ENCODE results near the gene THADA. TPM values are rescaled to one million over a fixed set of nuclear protein-coding genes. Genes with fewer than 3 reads are reported as not detected.
A peak's percentile ranks its signal among the peaks of the same experiment; 100 is the strongest.
"Not testable (repeated sequence)": the region's sequence is repeated elsewhere in the genome, so short reads cannot be mapped to it uniquely, and the experiment has no call there.

Gene THADA
- polyA plus RNA-seq, 4 donors, result 6.3 to 13.5 (median 12.7) TPM

DNA sequence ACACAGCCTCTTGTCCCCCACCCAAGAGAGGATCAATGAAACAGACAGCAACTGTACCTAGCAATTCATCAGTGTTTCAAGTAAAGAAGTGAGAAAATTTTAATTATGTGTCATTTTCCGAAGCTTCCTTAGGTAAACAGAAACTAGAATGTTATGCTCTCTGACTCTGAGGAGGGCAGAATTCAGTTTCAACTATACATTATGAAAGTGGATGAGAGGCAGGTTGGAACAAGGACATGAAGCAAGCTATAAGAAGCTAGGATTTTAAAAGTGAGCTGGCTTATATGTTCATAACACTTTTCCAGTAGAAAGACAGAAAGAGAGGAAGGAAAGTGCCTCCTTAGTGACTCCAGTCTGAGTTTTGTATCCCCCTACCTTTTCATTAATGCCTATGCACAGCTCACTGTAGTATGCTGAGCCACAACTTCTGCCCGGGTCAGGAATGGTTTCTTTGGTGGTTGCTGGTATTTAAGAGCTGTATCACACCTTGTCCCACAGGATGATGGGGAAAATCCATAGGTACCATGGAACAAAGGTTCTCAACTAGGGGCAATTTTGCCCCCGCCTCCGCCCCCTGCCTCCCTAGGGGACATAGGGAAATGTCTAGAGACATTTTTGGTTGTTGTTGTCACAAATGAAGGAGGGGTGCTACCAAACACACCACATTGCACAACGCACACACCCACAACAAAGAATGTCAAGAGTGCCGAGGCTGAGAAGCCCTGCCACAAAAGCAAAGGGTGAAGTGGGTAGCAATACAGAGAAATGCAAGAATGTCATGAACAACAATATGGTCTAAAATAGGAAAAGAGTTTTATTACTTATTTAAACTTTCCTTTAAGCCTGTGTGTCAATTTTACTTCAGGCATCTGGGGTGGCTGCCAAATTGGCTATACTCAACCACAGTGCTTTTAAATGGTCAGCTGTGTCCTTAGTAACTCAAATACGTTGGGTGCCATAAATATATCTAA lies 208.5 kb downstream of the THADA start:
- DNase-seq (no peak), FAIRE-seq (no peak)
- H3K36me3 ChIP-seq (ENCODE audit: control insufficient read depth in 3 of 3, insufficient read depth in 2 of 3, low read depth in 1 of 3, low read length in 3 of 3), result no peaks in the 10 kb centered on the region
- H3K27me3 ChIP-seq (ENCODE audit: control insufficient read depth in 3 of 3, insufficient read depth in 3 of 3, low read length in 3 of 3), result no peaks in the 10 kb centered on the region
- H3K27ac ChIP-seq (ENCODE audit: low read depth in 1 of 3, low read length in 2 of 3), result peak overlapping the region in 1 of 3 donors; percentile 62
- H3K4me1 ChIP-seq (ENCODE audit: control insufficient read depth in 3 of 3, insufficient read depth in 2 of 3, low read depth in 1 of 3, low read length in 2 of 3), result peaks cover 0 to 4% (median 0%) of the 10 kb centered on the region in 3 donors
- H3K4me3 ChIP-seq (ENCODE audit: low read depth in 1 of 3, low read length in 3 of 3), result no peak overlapping the region
- WGBS, 3 donors, result 66 to 80% (median 80%) methylated on average over 7 of the region's 7 CpGs
- H3K9me3 ChIP-seq (ENCODE audit: control insufficient read depth in 2 of 2, insufficient read depth in 1 of 2, low read depth in 1 of 2, low read length in 1 of 2), result no peaks in the 10 kb centered on the region

DNA sequence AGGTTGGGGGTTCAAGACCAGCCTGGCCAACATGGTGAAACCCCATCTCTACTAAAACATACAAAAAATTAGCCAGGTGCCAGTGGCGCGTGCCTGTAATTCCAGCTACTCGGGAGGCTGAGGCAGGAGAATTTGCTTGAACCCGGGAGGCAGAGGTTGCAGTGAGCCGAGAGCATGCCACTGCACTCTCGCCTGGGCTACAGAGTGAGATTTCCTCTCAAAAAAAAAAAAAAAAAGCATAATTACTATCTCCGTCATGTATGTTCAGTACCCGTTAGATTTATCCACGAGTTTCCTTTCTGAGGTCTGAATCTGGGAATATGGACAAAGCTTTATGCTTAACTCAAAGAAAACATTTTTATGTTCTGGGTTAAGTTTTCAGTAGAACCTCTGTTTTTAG lies 209.2 kb downstream of the THADA start:
- not testable (repeated sequence) for H3K4me3 ChIP-seq (ENCODE audit: low read depth in 1 of 3, low read length in 3 of 3); H3K36me3 ChIP-seq (ENCODE audit: control insufficient read depth in 3 of 3, insufficient read depth in 2 of 3, low read depth in 1 of 3, low read length in 3 of 3); DNase-seq; H3K9me3 ChIP-seq (ENCODE audit: control insufficient read depth in 2 of 2, insufficient read depth in 1 of 2, low read depth in 1 of 2, low read length in 1 of 2); H3K4me1 ChIP-seq (ENCODE audit: control insufficient read depth in 3 of 3, insufficient read depth in 2 of 3, low read depth in 1 of 3, low read length in 2 of 3); H3K27ac ChIP-seq (ENCODE audit: low read depth in 1 of 3, low read length in 2 of 3); FAIRE-seq; H3K27me3 ChIP-seq (ENCODE audit: control insufficient read depth in 3 of 3, insufficient read depth in 3 of 3, low read length in 3 of 3)
- 82 to 89% (median 87%) methylated on average over 9 of the region's 9 CpGs for WGBS, 3 donors

DNA sequence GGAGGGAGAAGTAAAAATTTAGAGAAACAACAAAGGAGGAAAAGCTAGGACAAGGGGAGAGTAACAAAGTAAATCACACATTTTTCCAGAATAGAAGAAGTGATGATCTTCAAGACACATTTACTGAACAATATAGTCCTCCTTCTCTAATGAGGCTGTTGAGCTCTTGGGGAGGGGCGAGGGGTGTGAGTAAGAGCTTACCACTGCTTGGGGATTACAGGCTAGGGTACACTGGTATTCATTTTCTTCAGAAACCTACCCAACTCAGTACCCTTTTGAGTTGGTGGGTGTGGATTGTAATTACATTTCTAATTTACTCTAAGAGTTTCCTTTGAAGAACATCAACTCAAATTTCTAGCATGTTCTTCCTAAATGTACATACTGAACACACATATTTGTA lies 211.7 kb downstream of the THADA start:
- no peak for FAIRE-seq
- Histone ChIP-seq H3K27ac (ENCODE audit: low read depth in 1 of 3, low read length in 2 of 3) (no peak overlapping the region), H3K4me3 (ENCODE audit: low read depth in 1 of 3, low read length in 3 of 3) (no peak overlapping the region), H3K9me3 (ENCODE audit: control insufficient read depth in 2 of 2, insufficient read depth in 1 of 2, low read depth in 1 of 2, low read length in 1 of 2) (no peaks in the 10 kb centered on the region), H3K27me3 (ENCODE audit: control insufficient read depth in 3 of 3, insufficient read depth in 3 of 3, low read length in 3 of 3) (no peaks in the 10 kb centered on the region), H3K36me3 (ENCODE audit: control insufficient read depth in 3 of 3, insufficient read depth in 2 of 3, low read depth in 1 of 3, low read length in 3 of 3) (no peaks in the 10 kb centered on the region), H3K4me1 (ENCODE audit: control insufficient read depth in 3 of 3, insufficient read depth in 2 of 3, low read depth in 1 of 3, low read length in 2 of 3) (peaks cover 0 to 4% (median 0%) of the 10 kb centered on the region in 3 donors)
- WGBS, 3 donors, result 98 to 100% (median 100%) methylated on average over 1 of the region's 1 CpG
- no peak for DNase-seq

DNA sequence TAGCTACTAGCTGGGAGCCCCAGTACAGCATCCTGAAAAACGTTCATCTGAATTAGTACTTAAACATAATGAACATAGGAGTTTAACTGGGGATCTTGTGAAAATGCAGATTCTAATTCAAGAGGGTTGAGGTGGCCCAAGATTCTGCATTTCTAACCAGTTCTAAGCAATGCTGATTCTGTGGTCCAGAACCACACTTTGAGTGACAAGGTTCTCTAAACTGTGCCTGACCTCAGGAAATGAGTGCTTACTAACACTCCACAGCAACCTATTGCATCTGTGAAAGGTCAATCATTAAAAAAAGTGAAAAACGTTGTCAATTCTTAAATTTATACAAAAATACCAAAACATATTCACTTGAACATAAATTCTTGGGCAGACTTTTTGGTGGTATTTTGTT lies 212.3 kb downstream of the THADA start:
- DNase-seq (no peak), FAIRE-seq (no peak)
- Histone ChIP-seq H3K4me3 (ENCODE audit: low read depth in 1 of 3, low read length in 3 of 3) (no peak overlapping the region), H3K4me1 (ENCODE audit: control insufficient read depth in 3 of 3, insufficient read depth in 2 of 3, low read depth in 1 of 3, low read length in 2 of 3) (peaks cover 0 to 4% (median 0%) of the 10 kb centered on the region in 3 donors), H3K9me3 (ENCODE audit: control insufficient read depth in 2 of 2, insufficient read depth in 1 of 2, low read depth in 1 of 2, low read length in 1 of 2) (no peaks in the 10 kb centered on the region), H3K36me3 (ENCODE audit: control insufficient read depth in 3 of 3, insufficient read depth in 2 of 3, low read depth in 1 of 3, low read length in 3 of 3) (no peaks in the 10 kb centered on the region), H3K27me3 (ENCODE audit: control insufficient read depth in 3 of 3, insufficient read depth in 3 of 3, low read length in 3 of 3) (no peaks in the 10 kb centered on the region), H3K27ac (ENCODE audit: low read depth in 1 of 3, low read length in 2 of 3) (no peak overlapping the region)
- WGBS, 3 donors, result 56 to 79% (median 59%) methylated on average over 2 of the region's 2 CpGs

DNA sequence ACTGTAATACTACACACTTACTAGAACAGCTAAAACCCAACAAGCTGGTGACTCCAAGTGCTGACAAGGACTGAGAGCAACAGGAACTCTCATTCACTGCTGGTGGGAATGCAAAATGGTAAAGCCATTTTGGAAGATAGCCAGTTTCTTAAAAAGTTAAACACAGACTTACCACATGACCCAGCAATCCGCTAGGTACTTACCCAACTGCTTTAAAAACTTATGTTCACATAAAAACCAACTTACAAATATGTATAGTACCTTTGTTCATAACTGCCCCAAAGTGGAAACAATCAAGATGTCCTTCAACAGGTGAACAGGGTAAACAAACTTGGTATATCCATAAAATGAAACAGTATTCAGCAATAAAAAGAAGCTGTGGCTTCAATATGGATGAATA lies 216.3 kb downstream of the THADA start:
- H3K4me1 ChIP-seq (ENCODE audit: control insufficient read depth in 3 of 3, insufficient read depth in 2 of 3, low read depth in 1 of 3, low read length in 2 of 3), result peaks cover 0 to 15% (median 0%) of the 10 kb centered on the region in 3 donors
- no peak for DNase-seq
- FAIRE-seq, result no peak
- no peak overlapping the region for H3K27ac ChIP-seq (ENCODE audit: low read depth in 1 of 3, low read length in 2 of 3)
- no peaks in the 10 kb centered on the region for H3K9me3 ChIP-seq (ENCODE audit: control insufficient read depth in 2 of 2, insufficient read depth in 1 of 2, low read depth in 1 of 2, low read length in 1 of 2)
- 94 to 100% (median 96%) methylated on average over 1 of the region's 1 CpG for WGBS, 3 donors
- H3K27me3 ChIP-seq (ENCODE audit: control insufficient read depth in 3 of 3, insufficient read depth in 3 of 3, low read length in 3 of 3), result no peaks in the 10 kb centered on the region
- H3K4me3 ChIP-seq (ENCODE audit: low read depth in 1 of 3, low read length in 3 of 3), result no peak overlapping the region
- H3K36me3 ChIP-seq (ENCODE audit: control insufficient read depth in 3 of 3, insufficient read depth in 2 of 3, low read depth in 1 of 3, low read length in 3 of 3), result no peaks in the 10 kb centered on the region

DNA sequence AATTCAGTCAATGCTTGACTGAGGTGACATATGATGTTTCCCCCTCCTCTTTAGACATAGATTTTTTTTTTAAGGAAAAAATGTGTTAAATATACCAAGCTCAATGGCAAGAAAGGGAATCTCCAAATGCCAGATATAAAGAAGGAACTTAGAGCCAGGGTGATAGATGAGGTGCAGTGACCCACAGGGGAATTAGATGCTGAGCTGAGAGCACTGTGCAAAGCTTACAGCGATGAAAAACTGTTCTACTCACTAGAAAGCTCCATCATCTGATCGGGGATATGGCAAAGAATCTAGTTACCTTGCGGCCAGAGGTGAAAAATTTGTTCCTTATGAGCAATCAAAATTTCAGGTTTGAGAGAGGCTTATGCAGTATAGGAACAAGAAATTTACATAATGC lies 218.5 kb downstream of the THADA start:
- H3K9me3 ChIP-seq (ENCODE audit: control insufficient read depth in 2 of 2, insufficient read depth in 1 of 2, low read depth in 1 of 2, low read length in 1 of 2), result no peaks in the 10 kb centered on the region

DNA sequence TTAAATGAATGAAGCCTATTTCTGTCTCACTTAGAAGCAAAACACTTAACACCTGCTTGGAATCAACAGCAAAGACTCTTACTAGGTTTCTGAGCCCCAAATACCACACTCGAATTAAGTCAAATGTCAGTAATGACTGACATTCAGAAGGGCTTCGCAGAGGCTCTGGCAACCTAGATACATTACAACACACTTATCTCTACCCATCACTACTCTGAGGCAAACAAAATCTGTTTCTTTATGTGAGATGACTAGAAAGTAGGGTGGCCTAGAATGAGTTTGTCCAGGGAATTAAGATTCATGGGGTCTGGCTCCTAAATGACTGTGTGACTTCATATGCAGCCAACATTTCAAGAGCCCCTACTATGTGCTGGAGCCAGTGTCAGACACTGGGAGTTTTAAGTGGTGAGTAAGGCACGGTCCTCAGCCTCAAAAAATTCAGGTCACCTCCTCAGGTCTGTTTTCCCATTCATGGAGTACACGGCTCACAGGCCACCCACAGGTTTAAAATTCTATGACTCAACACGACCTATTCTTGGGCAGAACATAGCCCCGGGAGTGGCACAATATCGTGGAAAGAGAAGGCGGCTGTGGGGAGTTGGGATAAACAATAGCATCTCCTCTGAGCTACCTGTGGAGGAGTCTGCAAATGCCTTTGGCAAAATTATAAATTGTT lies 219.2 kb downstream of the THADA start:
- no peak overlapping the region for H3K4me3 ChIP-seq (ENCODE audit: low read depth in 1 of 3, low read length in 3 of 3)
- no peak overlapping the region for H3K27ac ChIP-seq (ENCODE audit: low read depth in 1 of 3, low read length in 2 of 3)
- H3K36me3 ChIP-seq (ENCODE audit: control insufficient read depth in 3 of 3, insufficient read depth in 2 of 3, low read depth in 1 of 3, low read length in 3 of 3), result no peaks in the 10 kb centered on the region
- no peaks in the 10 kb centered on the region for H3K27me3 ChIP-seq (ENCODE audit: control insufficient read depth in 3 of 3, insufficient read depth in 3 of 3, low read length in 3 of 3)
- WGBS, 3 donors, result 90 to 94% (median 94%) methylated on average over 8 of the region's 8 CpGs
- H3K4me1 ChIP-seq (ENCODE audit: control insufficient read depth in 3 of 3, insufficient read depth in 2 of 3, low read depth in 1 of 3, low read length in 2 of 3), result peaks cover 0 to 23% (median 0%) of the 10 kb centered on the region in 3 donors
- no peak for FAIRE-seq
- DNase-seq, result no peak
- no peaks in the 10 kb centered on the region for H3K9me3 ChIP-seq (ENCODE audit: control insufficient read depth in 2 of 2, insufficient read depth in 1 of 2, low read depth in 1 of 2, low read length in 1 of 2)

More for the DNA sequence above, 218.5 kb downstream of the THADA start:
- Histone ChIP-seq H3K36me3 (ENCODE audit: control insufficient read depth in 3 of 3, insufficient read depth in 2 of 3, low read depth in 1 of 3, low read length in 3 of 3) (no peaks in the 10 kb centered on the region), H3K27me3 (ENCODE audit: control insufficient read depth in 3 of 3, insufficient read depth in 3 of 3, low read length in 3 of 3) (no peaks in the 10 kb centered on the region), H3K4me1 (ENCODE audit: control insufficient read depth in 3 of 3, insufficient read depth in 2 of 3, low read depth in 1 of 3, low read length in 2 of 3) (peaks cover 0 to 22% (median 0%) of the 10 kb centered on the region in 3 donors), H3K27ac (ENCODE audit: low read depth in 1 of 3, low read length in 2 of 3) (no peak overlapping the region), H3K4me3 (ENCODE audit: low read depth in 1 of 3, low read length in 3 of 3) (no peak overlapping the region)
- 98 to 99% (median 98%) methylated on average over 3 of the region's 3 CpGs for WGBS, 3 donors
- no peak for FAIRE-seq
- no peak for DNase-seq

DNA sequence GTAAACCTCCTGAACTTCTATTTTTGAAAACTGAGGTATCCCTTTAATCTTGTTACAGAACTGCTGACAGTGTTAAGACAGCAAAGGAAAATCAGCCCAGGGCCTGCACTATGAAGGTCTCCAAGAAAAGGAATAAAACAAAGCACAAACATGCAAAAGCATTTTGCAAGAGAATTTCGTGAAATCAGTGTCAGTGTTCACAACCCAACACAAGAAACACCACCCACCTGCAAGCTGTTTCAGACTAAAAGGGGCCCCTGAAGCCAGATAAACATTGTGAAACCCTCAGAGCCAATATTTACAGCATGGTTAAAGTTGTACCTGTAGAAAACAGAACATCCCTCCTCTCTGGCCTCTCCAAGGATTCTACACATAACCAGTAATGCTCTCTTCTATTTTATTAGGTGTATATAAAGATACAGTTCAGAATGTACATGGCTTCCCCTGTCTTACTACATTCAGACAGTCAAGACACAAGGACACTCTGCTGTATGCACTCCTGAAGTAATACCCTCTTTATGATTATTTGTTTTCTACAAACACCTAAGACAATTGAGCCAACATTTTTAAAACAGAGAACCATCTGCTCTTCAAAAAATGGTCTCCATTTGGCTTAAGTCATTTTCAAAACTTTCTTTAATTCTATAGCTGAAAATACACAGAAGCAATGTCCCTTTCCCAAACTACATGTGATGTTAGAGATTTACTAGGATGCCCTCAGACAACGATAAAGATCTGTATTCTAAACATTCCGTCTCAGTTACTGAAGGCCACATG lies 219.9 kb downstream of the THADA start:
- Histone ChIP-seq H3K4me1 (ENCODE audit: control insufficient read depth in 3 of 3, insufficient read depth in 2 of 3, low read depth in 1 of 3, low read length in 2 of 3) (peaks cover 0 to 23% (median 0%) of the 10 kb centered on the region in 3 donors), H3K27ac (ENCODE audit: low read depth in 1 of 3, low read length in 2 of 3) (peak overlapping the region in 1 of 3 donors; percentile 29), H3K4me3 (ENCODE audit: low read depth in 1 of 3, low read length in 3 of 3) (no peak overlapping the region), H3K27me3 (ENCODE audit: control insufficient read depth in 3 of 3, insufficient read depth in 3 of 3, low read length in 3 of 3) (no peaks in the 10 kb centered on the region), H3K36me3 (ENCODE audit: control insufficient read depth in 3 of 3, insufficient read depth in 2 of 3, low read depth in 1 of 3, low read length in 3 of 3) (no peaks in the 10 kb centered on the region), H3K9me3 (ENCODE audit: control insufficient read depth in 2 of 2, insufficient read depth in 1 of 2, low read depth in 1 of 2, low read length in 1 of 2) (no peaks in the 10 kb centered on the region)
- FAIRE-seq, result no peak
- DNase-seq, result peak in 1 of 2 donors; percentile 59
- WGBS, 3 donors, result 70 to 85% (median 77%) methylated on average over 3 of the region's 3 CpGs

All from small intestine (tissue), 7 donors.